PC-3 (cell line): Measurements from ENCODE around the gene PRKAR1B. TPM values are rescaled to one million over a fixed set of nuclear protein-coding genes. Genes with fewer than 3 reads are reported as not detected.
A peak's percentile ranks its signal among the peaks of the same experiment; 100 is the strongest.

ENCODE experiments used
- ATAC-seq: fragments of 200-7000 bp; cut with Tn5 transposase; 2 replicates; pipeline ENCODE4 v1.9.1; 2020; ENCODE audit warnings: mild to moderate bottlenecking, moderate library complexity
- BruUV-seq: library from RNA; stranded (reverse); fragments of 400-500 nt; replicated peaks from 2 replicates; lab custom pipeline; 2021; lab: Mats Ljungman, UMichigan
- CTCF ChIA-PET: fragments of 300-600 bp; sonication (Branson Sonifier 250); formaldehyde crosslinking; loops from one replicate; lab custom pipeline; 2022; ENCODE audit warnings: antibody characterized with exemption; lab: Charles Lee
- POLR2A ChIA-PET: fragments of 300-600 bp; sonication (Branson Sonifier 250); formaldehyde crosslinking; loops from one replicate; lab custom pipeline; 2022; ENCODE audit warnings: antibody characterized with exemption; ENCODE audit not compliant: unreplicated experiment; lab: Charles Lee
- DNase-seq: peaks from one replicate; pipeline ENCODE4 v3.0.0-alpha.2; 2015
- H2AFZ ChIP-seq: fragments of 300-600 bp; sonication (generic); 2 replicates; pipeline ENCODE4 v1.6.0; 2016; ENCODE audit warnings: antibody characterized with exemption, low read length
- H3F3A ChIP-seq: fragments of 300-600 bp; sonication (generic); one replicate; pipeline ENCODE4 v1.6.0; 2017; ENCODE audit warnings: antibody characterized with exemption, low read length, control low read depth, mild to moderate bottlenecking; ENCODE audit not compliant: unreplicated experiment
- H3K27ac ChIP-seq: fragments of 300-600 bp; sonication (generic); 2 replicates; pipeline ENCODE4 v1.5.1; 2016; ENCODE audit warnings: mild to moderate bottlenecking, low read length
- H3K27me3 ChIP-seq: fragments of 300-600 bp; sonication (generic); 2 replicates; pipeline ENCODE4 v1.6.1; 2016; ENCODE audit warnings: low read length, mixed read lengths
- H3K36me3 ChIP-seq: fragments of 300-600 bp; sonication (generic); 2 replicates; pipeline ENCODE4 v1.6.1; 2016; ENCODE audit warnings: low read depth, mixed run types, low read length, mixed read lengths
- H3K4me1 ChIP-seq: fragments of 300-600 bp; sonication (generic); 2 replicates; pipeline ENCODE4 v1.5.1; 2016; ENCODE audit warnings: low read length; ENCODE audit not compliant: insufficient read depth
- H3K4me2 ChIP-seq: fragments of 300-600 bp; sonication (generic); 2 replicates; pipeline ENCODE4 v1.6.0; 2016; ENCODE audit warnings: low read length
- H3K4me3 ChIP-seq: fragments of 300-600 bp; sonication (generic); 2 replicates; pipeline ENCODE4 v1.5.1; 2016; ENCODE audit warnings: mild to moderate bottlenecking, low read length, mixed read lengths
- H3K79me2 ChIP-seq: fragments of 300-600 bp; sonication (generic); 2 replicates; pipeline ENCODE4 v1.6.1; 2017; ENCODE audit warnings: low read length, mixed read lengths
- H3K9ac ChIP-seq: fragments of 300-600 bp; sonication (generic); 2 replicates; pipeline ENCODE4 v1.6.0; 2016; ENCODE audit warnings: mild to moderate bottlenecking, low read length
- H3K9me2 ChIP-seq: fragments of 300-600 bp; sonication (generic); replicated peaks from 2 replicates; pipeline ENCODE4 v1.6.1; 2016; ENCODE audit warnings: mixed run types, low read length, mixed read lengths
- H3K9me3 ChIP-seq: fragments of 300-600 bp; sonication (generic); 2 replicates; pipeline ENCODE4 v1.6.1; 2016; ENCODE audit warnings: low read length, mixed read lengths
- H4K20me1 ChIP-seq: fragments of 300-600 bp; sonication (generic); 2 replicates; pipeline ENCODE4 v1.6.1; 2016; ENCODE audit warnings: low read length, mixed read lengths
- EZH2 ChIP-seq: fragments of 300-600 bp; sonication (generic); IDR thresholded peaks from one replicate; pipeline ENCODE4 v1.6.1; 2017; ENCODE audit warnings: antibody characterized with exemption, mild to moderate bottlenecking, low read length; ENCODE audit not compliant: unreplicated experiment
- EZH2phosphoT487 ChIP-seq: fragments of 300-600 bp; sonication (generic); IDR thresholded peaks from 2 replicates; pipeline ENCODE4 v1.6.1; 2018; ENCODE audit warnings: mild to moderate bottlenecking, antibody characterized with exemption, low read length, borderline replicate concordance
- intact Hi-C: fragments of 100-400 bp; cut with micrococcal nuclease; formaldehyde crosslinking; loops from 2 replicates; pipeline ENCODE4 v1.9.0; 2023
- total RNA-seq: library from RNA; depleted of rRNA; stranded (reverse); fragments of >200 nt; gene quantifications from 2 replicates; pipeline ENCODE4 v1.2.3, GENCODE V29; 2014
- TF ChIP-seq, protein P1 (sequence below): fragments of 300-600 bp; sonication (generic); conservative IDR thresholded peaks from 2 replicates; pipeline ENCODE4 v1.5.1; 2017; ENCODE audit warnings: antibody characterized with exemption, low read depth, mild to moderate bottlenecking, low read length

Gene PRKAR1B
- total RNA-seq, 1 experiment from 2014 or later, result 15.6 TPM

DNA sequence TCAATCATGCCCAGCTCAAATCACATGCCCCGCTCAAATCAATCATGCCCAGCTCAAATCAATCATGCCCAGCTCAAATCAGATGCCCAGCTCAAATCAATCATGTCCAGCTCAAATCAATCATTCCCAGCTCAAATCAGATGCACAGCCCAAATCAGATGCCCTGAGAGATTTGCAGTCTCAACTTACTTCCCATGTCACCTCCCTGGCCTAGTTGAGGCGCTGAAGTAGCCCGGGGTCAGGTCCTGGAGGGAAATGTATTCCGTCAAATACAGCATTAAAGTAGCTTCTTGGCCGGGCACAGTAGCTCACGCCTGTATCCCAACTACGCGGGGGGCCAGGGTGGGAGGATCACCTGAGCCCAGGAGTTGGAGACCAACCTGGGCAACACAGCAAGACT lies 15.7 kb upstream of the PRKAR1B start:
- POLR2A ChIA-PET, result no interaction called here
- Histone ChIP-seq H3K4me3 (no peak overlapping the region), H3K27ac (peak overlapping the region; percentile 16; the same call in 1 of the 2 replicates), H4K20me1 (peaks cover under 1% of the 10 kb centered on the region; the same call in 1 of the 2 replicates), H3K79me2 (peaks cover 42% of the 10 kb centered on the region), H3K27me3 (no peaks in the 10 kb centered on the region), H3K36me3 (peaks cover 10% of the 10 kb centered on the region), H2AFZ (no peak overlapping the region), H3K9me2 (no peaks in the 10 kb centered on the region), H3K4me1 (no peaks in the 10 kb centered on the region), H3K4me2 (no peak overlapping the region), H3K9ac (no peak overlapping the region), H3F3A (no peaks in the 10 kb centered on the region), H3K9me3 (no peaks in the 10 kb centered on the region)
- ATAC-seq (no peak), DNase-seq (no peak)
- intact Hi-C loops, result no loop called here
- TF ChIP-seq EZH2phosphoT487 (no peak), EZH2 (no peak)
- TF ChIP-seq, protein P1, sequence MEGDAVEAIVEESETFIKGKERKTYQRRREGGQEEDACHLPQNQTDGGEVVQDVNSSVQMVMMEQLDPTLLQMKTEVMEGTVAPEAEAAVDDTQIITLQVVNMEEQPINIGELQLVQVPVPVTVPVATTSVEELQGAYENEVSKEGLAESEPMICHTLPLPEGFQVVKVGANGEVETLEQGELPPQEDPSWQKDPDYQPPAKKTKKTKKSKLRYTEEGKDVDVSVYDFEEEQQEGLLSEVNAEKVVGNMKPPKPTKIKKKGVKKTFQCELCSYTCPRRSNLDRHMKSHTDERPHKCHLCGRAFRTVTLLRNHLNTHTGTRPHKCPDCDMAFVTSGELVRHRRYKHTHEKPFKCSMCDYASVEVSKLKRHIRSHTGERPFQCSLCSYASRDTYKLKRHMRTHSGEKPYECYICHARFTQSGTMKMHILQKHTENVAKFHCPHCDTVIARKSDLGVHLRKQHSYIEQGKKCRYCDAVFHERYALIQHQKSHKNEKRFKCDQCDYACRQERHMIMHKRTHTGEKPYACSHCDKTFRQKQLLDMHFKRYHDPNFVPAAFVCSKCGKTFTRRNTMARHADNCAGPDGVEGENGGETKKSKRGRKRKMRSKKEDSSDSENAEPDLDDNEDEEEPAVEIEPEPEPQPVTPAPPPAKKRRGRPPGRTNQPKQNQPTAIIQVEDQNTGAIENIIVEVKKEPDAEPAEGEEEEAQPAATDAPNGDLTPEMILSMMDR, result no peak
- CTCF ChIA-PET, result no interaction called here
- no TSS peak for BruUV-seq

DNA sequence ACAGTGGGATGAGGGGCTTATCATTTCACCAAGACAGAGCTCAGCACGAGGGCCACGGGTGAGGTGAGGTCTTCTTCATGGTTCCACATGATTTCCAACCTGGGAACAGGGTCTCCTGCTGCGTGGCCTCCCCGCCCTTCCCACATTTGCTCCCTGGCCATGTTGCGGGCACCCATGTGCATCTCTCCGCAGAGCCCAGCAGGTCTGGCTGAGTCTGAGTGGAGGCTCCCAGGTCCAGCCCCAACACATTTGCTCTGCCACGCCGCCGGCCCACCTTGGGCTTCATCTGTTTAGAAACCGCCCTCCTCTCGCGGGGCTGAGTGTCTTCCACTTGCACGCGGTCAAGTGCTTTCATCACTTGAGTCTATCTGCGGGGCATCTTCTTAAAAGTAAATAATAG lies 14.8 kb upstream of the PRKAR1B start:
- H3K9ac ChIP-seq, result no peak overlapping the region
- no peak overlapping the region for H3K4me2 ChIP-seq
- POLR2A ChIA-PET, result interaction anchor here (0.6 kb wide), 1 partner anchor 240 kb away, joined by 4 read pairs; no protein-coding TSS in a partner anchor
- no peaks in the 10 kb centered on the region for H3F3A ChIP-seq
- no peaks in the 10 kb centered on the region for H3K4me1 ChIP-seq
- H3K9me3 ChIP-seq, result no peaks in the 10 kb centered on the region
- H3K27ac ChIP-seq, result no peak overlapping the region
- no peaks in the 10 kb centered on the region for H3K9me2 ChIP-seq
- no peak overlapping the region for H3K4me3 ChIP-seq
- ATAC-seq, result no peak
- H3K36me3 ChIP-seq, result peaks cover 10% of the 10 kb centered on the region
- no TSS peak for BruUV-seq
- TF ChIP-seq EZH2phosphoT487 (no peak), EZH2 (no peak)
- TF ChIP-seq, protein P1, result no peak
- intact Hi-C loops, result no loop called here
- CTCF ChIA-PET, result no interaction called here
- peaks cover 45% of the 10 kb centered on the region for H3K79me2 ChIP-seq
- no peaks in the 10 kb centered on the region for H3K27me3 ChIP-seq
- H4K20me1 ChIP-seq, result peaks cover 5% of the 10 kb centered on the region; the same call in 1 of the 2 replicates
- H2AFZ ChIP-seq, result no peak overlapping the region
- no peak for DNase-seq

DNA sequence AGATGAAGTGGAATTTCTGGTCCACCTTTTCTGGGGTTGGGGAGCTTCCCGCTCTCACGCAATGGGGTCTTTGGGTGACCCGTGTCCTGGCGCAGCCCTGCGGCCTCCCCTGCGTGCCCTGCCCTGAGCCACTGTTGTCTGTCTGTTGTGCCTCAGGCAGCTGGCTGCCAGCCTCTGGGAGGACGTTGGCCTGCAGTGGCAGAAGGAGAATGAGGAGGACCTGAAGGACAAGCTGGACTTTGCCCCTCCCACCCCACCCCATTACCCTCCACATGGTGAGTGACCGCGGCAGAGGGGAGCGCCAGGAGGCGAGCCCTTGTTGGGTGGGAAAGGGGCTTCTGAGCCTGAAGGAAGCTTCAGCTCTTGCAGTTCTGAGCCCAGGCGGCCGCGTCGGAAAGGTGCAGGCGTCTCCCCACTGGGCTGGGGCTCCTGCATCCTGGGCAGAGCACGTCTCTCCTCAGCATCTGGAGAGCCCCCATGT lies 14.2 kb upstream of the PRKAR1B start:
- no peak for TF ChIP-seq EZH2phosphoT487
- TF ChIP-seq, protein P1, result no peak
- no peak for TF ChIP-seq EZH2
- Histone ChIP-seq H3K4me2 (no peak overlapping the region), H3K9ac (no peak overlapping the region), H3K4me3 (no peak overlapping the region), H3F3A (no peaks in the 10 kb centered on the region), H3K9me2 (no peaks in the 10 kb centered on the region), H4K20me1 (peaks cover 5% of the 10 kb centered on the region; the same call in 1 of the 2 replicates), H3K27me3 (no peaks in the 10 kb centered on the region), H3K9me3 (no peaks in the 10 kb centered on the region), H3K36me3 (peaks cover 10% of the 10 kb centered on the region), H2AFZ (no peak overlapping the region), H3K4me1 (no peaks in the 10 kb centered on the region), H3K27ac (no peak overlapping the region), H3K79me2 (peaks cover 47% of the 10 kb centered on the region)
- intact Hi-C loops, result no loop called here
- ATAC-seq, result no peak
- POLR2A ChIA-PET, result no interaction called here
- CTCF ChIA-PET, result no interaction called here
- no TSS peak for BruUV-seq
- no peak for DNase-seq
